Measurements from ENCODE around the gene IPO7.
"Not testable (repeated sequence)": the region's sequence is repeated elsewhere in the genome, so short reads cannot be mapped to it uniquely, and the experiment has no call there.

The IPO7 gene

DNA sequence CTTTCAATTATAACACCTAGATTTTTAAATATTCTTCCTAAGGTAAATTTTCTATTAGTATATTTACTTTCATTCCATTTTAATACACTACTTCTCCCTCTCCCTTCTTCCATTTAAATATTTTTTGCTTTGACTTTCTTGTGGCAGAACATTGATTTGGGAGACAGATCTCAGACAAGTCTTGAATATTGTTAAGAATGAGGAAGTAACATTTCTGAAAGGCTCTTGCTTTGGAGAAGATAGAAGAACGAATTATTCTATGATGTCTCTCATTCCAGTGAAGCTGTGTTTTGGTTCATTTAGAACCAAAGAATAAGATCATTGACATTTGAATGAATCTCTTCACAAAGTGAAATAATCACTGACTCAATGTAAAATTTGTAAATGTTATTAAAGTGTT lies 2.4 kb downstream of the IPO7 start:
- TF ChIP-seq Cebpa-rat (IDR thresholded peaks at IDR 0.05): no peak
- peak overlapping the region; percentile 14 to 96 (median 85); a peak in 20 of 22 replicates for H3K4me2 ChIP-seq

DNA sequence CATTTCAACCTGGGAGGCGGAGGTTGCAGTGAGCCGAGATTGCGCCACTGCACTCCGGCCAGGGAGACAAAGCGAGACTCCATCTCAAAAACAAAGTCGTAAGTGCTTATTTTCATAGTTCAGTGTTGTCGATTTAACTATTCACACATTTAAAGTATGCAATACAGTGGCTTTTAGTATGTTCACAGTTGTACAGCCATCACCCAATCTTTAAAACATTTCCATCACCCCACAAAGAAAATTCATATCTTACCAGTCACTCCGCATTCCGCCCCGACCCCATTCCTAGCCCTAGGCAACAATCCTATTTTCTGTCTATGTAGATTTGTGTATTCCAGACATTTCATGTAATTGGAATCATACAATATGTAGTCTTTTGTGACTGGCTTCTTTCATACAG lies 11.9 kb downstream of the IPO7 start:
- peaks cover 24 to 50% (median 39%) of the 10 kb centered on the region in 10 experiments for H3K4me1 ChIP-seq
- no peak overlapping the region for H3K4me3 ChIP-seq
- H3K27ac ChIP-seq: no peak overlapping the region
- H4K20me1 ChIP-seq: peaks cover 97 to 100% (median 100%) of the 10 kb centered on the region in 11 experiments
- no peaks in the 10 kb centered on the region for H3K27me3 ChIP-seq
- no peaks in the 10 kb centered on the region for H3K9me3 ChIP-seq (replicated peaks in 1 of 11)
- no peak overlapping the region for H3K9ac ChIP-seq
- TF ChIP-seq Cebpa-rat (IDR thresholded peaks at IDR 0.05): no peak
- peak overlapping the region in 8 of 11 experiments; percentile 10 to 47 (median 24); a peak in 10 of 22 replicates for H3K4me2 ChIP-seq
- H3K36me3 ChIP-seq: peaks cover 11 to 98% (median 77%) of the 10 kb centered on the region in 11 experiments; a peak in 21 of 22 replicates

More for the DNA sequence above, 2.4 kb downstream of the IPO7 start:
- H3K9ac ChIP-seq: peak overlapping the region in 6 of 11 experiments; percentile 4 to 95 (median 51); a peak in 6 of 22 replicates
- H3K27ac ChIP-seq: peak overlapping the region in 4 of 11 experiments; percentile 2 to 29 (median 8); a peak in 4 of 22 replicates
- peaks cover 13 to 35% (median 25%) of the 10 kb centered on the region in 10 experiments; a peak in 19 of 20 replicates for H3K4me1 ChIP-seq
- no peaks in the 10 kb centered on the region for H3K27me3 ChIP-seq
- H3K36me3 ChIP-seq: peaks cover 8 to 63% (median 49%) of the 10 kb centered on the region in 11 experiments; a peak in 21 of 22 replicates
- peaks cover 62 to 74% (median 72%) of the 10 kb centered on the region in 11 experiments for H4K20me1 ChIP-seq
- H3K4me3 ChIP-seq: peak overlapping the region in 8 of 10 experiments; percentile 9 to 98 (median 86); a peak in 10 of 20 replicates
- no peaks in the 10 kb centered on the region for H3K9me3 ChIP-seq (replicated peaks in 1 of 11)

GRCh38 chr11:9396752-9397151 lies 12.3 kb downstream of the IPO7 start:
- H3K4me2 ChIP-seq: peak overlapping the region in 2 of 11 experiments; percentile 16 to 24; a peak in 2 of 22 replicates
- H3K9ac ChIP-seq: no peak overlapping the region
- no peak overlapping the region for H3K4me3 ChIP-seq
- H3K27ac ChIP-seq: no peak overlapping the region
- no peaks in the 10 kb centered on the region for H3K27me3 ChIP-seq
- no peaks in the 10 kb centered on the region for H3K9me3 ChIP-seq (replicated peaks in 1 of 11)
- H4K20me1 ChIP-seq: peaks cover 97 to 100% (median 100%) of the 10 kb centered on the region in 11 experiments
- H3K4me1 ChIP-seq: peaks cover 24 to 50% (median 39%) of the 10 kb centered on the region in 10 experiments
- no peak for TF ChIP-seq Cebpa-rat (IDR thresholded peaks at IDR 0.05)
- H3K36me3 ChIP-seq: peaks cover 11 to 98% (median 73%) of the 10 kb centered on the region in 11 experiments; a peak in 21 of 22 replicates

- H4K20me1 ChIP-seq: peaks cover 97 to 100% (median 100%) of the 10 kb centered on the region in 11 experiments
- TF ChIP-seq Cebpa-rat (IDR thresholded peaks at IDR 0.05): no peak
- peaks cover 14 to 38% (median 30%) of the 10 kb centered on the region in 10 experiments for H3K4me1 ChIP-seq
- peak overlapping the region in 7 of 11 experiments; percentile 2 to 28 (median 7); a peak in 7 of 22 replicates for H3K4me2 ChIP-seq
- H3K9ac ChIP-seq: no peak overlapping the region
- no peaks in the 10 kb centered on the region for H3K27me3 ChIP-seq
- H3K36me3 ChIP-seq: peaks cover 6 to 98% (median 69%) of the 10 kb centered on the region in 11 experiments; a peak in 21 of 22 replicates
- H3K4me3 ChIP-seq: no peak overlapping the region
- no peak overlapping the region for H3K27ac ChIP-seq
- no peaks in the 10 kb centered on the region for H3K9me3 ChIP-seq (replicated peaks in 1 of 11)
These were observed 13.6 kb downstream of the IPO7 start for GRCh38 chr11:9397746-9398680.

- peaks cover 91 to 100% (median 100%) of the 10 kb centered on the region in 11 experiments for H4K20me1 ChIP-seq
- no peak overlapping the region for H3K9ac ChIP-seq
- no peak overlapping the region for H3K27ac ChIP-seq
- H3K36me3 ChIP-seq: peaks cover 15 to 98% (median 69%) of the 10 kb centered on the region in 11 experiments
- no peak overlapping the region for H3K4me2 ChIP-seq
- peaks cover 11 to 35% (median 27%) of the 10 kb centered on the region in 10 experiments; a peak in 19 of 20 replicates for H3K4me1 ChIP-seq
- no peak overlapping the region for H3K4me3 ChIP-seq
- no peak for TF ChIP-seq Cebpa-rat (IDR thresholded peaks at IDR 0.05)
- H3K9me3 ChIP-seq (replicated peaks in 1 of 11): no peaks in the 10 kb centered on the region
- no peaks in the 10 kb centered on the region for H3K27me3 ChIP-seq
These were observed 15.0 kb downstream of the IPO7 start for GRCh38 chr11:9399466-9399865.

DNA sequence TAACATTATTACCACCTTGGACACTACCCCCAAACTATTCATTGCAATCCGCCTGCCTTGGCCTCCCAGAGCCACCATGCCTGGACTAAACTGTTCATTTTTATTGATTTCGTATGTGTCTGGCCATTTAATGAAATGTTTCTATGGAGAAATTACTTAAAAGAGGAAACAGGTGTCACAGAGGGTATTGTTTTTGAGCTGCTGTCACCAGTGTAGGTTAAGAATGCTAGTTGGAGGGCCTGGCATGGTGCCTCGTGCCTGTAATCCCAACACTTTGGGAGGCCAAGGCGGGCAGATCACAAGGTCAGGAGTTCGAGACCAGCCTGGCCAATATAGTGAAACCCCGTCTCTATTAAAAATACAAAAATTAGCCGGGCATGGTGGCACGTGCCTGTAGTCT lies 17.4 kb downstream of the IPO7 start:
- not testable (repeated sequence) for H3K9ac ChIP-seq; H3K9me3 ChIP-seq (replicated peaks in 1 of 11); H3K4me3 ChIP-seq; H3K27me3 ChIP-seq; H3K4me2 ChIP-seq; H3K27ac ChIP-seq
- H4K20me1 ChIP-seq: peaks cover 83 to 100% (median 100%) of the 10 kb centered on the region in 11 experiments
- peaks cover 39 to 98% (median 72%) of the 10 kb centered on the region in 11 experiments for H3K36me3 ChIP-seq
- H3K4me1 ChIP-seq: peaks cover 0 to 17% (median 11%) of the 10 kb centered on the region in 10 experiments; a peak in 12 of 20 replicates

DNA sequence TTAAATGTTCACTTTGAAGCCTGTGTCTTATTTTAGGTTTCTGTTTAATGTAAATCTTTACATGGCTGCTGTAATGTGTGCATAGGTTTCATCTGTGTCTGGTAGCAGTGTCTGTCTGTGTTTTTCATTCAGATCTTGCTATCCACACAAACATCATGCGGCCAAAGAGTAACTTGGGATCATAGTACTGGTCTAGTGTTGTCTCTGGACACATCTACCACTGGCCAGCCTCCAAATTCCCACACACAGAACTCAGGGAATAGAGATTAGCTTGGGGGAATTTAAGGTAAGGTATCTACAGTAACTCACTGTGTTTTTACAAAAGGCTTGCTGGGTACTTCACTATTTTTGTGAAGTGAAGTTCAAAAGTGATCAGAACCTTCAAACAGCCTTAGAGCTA lies 44.3 kb downstream of the IPO7 start:
- peaks cover 100% of the 10 kb centered on the region in 11 experiments for H3K36me3 ChIP-seq
- no peaks in the 10 kb centered on the region for H3K27me3 ChIP-seq
- no peak overlapping the region for H3K4me2 ChIP-seq
- no peak overlapping the region for H3K27ac ChIP-seq
- no peak overlapping the region for H3K4me3 ChIP-seq
- no peak for TF ChIP-seq Cebpa-rat (IDR thresholded peaks at IDR 0.05)
- H3K9ac ChIP-seq: no peak overlapping the region
- no peaks in the 10 kb centered on the region for H3K9me3 ChIP-seq (replicated peaks in 1 of 11)
- peaks cover 0 to 94% (median 62%) of the 10 kb centered on the region in 11 experiments; a peak in 18 of 22 replicates for H4K20me1 ChIP-seq
- H3K4me1 ChIP-seq: no peaks in the 10 kb centered on the region

DNA sequence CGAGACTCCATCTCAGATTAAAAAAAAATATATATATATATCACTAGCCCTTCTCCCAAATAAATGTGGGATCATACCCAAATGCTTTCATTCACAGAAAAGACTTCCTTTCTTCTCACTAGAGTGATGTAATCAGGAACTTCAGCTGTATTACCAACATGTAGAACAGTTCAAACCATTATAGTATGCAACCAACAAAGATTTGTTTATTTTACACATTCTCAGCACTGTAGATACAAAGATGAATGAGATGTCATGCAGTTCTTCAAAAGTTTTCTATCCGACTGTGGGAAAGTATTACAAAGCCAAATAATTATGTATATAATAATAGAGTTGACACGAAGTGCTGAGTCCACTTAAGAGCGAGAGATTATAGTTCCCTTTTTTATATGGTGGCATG lies 54.2 kb downstream of the IPO7 start:
- no peak overlapping the region for H3K9ac ChIP-seq
- peaks cover 0 to 67% (median 21%) of the 10 kb centered on the region in 11 experiments; a peak in 14 of 22 replicates for H4K20me1 ChIP-seq
- peaks cover 99 to 100% (median 100%) of the 10 kb centered on the region in 11 experiments for H3K36me3 ChIP-seq
- no peak for TF ChIP-seq Cebpa-rat (IDR thresholded peaks at IDR 0.05)
- H3K4me2 ChIP-seq: no peak overlapping the region
- no peaks in the 10 kb centered on the region for H3K27me3 ChIP-seq
- no peaks in the 10 kb centered on the region for H3K4me1 ChIP-seq
- no peaks in the 10 kb centered on the region for H3K9me3 ChIP-seq (replicated peaks in 1 of 11)
- H3K4me3 ChIP-seq: no peak overlapping the region
- no peak overlapping the region for H3K27ac ChIP-seq

- Histone ChIP-seq H3K4me2 (no peak overlapping the region), H3K4me1 (no peaks in the 10 kb centered on the region), H3K27ac (no peak overlapping the region), H4K20me1 (peaks cover 0 to 34% (median 10%) of the 10 kb centered on the region in 11 experiments; a peak in 10 of 22 replicates), H3K4me3 (no peak overlapping the region), H3K9me3 (replicated peaks in 1 of 11) (peaks cover 12 to 32% (median 27%) of the 10 kb centered on the region in 11 experiments), H3K9ac (no peak overlapping the region), H3K36me3 (peaks cover 86 to 100% (median 99%) of the 10 kb centered on the region in 11 experiments), H3K27me3 (no peaks in the 10 kb centered on the region)
- no peak for TF ChIP-seq Cebpa-rat (IDR thresholded peaks at IDR 0.05)
These were observed 61.8 kb downstream of the IPO7 start for GRCh38 chr11:9446230-9446629.
